NCI-H2029 treated with DMSO at 0.1 percent for 48 hours (cell line): ENCODE measurements around the gene RPL3.

Experiments used
- DNase-seq: peaks from one replicate; lab custom pipeline; 2025; lab: John Stamatoyannopoulos, UW

The RPL3 gene

GRCh38 chr22:39299829-39300178, 19.6 kb downstream of the RPL3 start:
- no peak for DNase-seq

DNA sequence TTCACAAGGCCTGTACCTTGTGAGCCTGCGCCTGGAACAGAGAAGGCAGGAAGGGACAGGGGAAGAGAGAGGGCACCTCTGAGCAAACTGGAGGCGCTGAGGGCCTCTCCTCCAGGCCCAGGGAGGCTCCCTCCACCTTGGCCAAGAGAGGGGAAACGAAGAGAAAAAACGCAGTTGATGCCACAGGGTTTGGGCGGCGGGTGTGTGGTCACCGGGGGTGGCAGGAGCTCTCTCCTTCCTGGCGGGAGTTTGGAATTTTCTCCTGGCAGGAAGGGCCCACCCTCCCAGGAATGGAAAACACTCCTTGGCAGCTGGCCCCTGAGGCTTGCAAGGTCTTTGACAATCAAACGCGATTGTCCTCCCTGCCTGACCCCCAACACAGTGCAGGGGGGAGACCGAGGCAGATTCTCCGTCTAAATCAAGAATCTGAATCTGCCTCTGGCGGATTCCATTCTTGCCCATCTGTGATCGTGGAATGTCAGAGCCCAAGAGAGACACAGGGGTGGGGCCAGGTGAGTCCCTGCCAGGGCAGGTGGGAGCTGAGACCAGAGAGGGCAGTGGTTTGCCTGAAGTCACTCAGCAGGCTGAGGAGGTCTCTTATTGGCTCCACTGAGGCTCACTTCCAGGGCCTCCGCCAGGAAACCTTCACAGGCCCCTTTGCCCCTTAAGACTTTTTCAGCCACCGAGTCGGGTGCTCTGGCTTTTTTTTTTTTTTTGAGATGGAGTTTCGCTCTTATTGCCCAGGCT, 21.0 kb downstream of the RPL3 start:
- DNase-seq, result no peak

DNA sequence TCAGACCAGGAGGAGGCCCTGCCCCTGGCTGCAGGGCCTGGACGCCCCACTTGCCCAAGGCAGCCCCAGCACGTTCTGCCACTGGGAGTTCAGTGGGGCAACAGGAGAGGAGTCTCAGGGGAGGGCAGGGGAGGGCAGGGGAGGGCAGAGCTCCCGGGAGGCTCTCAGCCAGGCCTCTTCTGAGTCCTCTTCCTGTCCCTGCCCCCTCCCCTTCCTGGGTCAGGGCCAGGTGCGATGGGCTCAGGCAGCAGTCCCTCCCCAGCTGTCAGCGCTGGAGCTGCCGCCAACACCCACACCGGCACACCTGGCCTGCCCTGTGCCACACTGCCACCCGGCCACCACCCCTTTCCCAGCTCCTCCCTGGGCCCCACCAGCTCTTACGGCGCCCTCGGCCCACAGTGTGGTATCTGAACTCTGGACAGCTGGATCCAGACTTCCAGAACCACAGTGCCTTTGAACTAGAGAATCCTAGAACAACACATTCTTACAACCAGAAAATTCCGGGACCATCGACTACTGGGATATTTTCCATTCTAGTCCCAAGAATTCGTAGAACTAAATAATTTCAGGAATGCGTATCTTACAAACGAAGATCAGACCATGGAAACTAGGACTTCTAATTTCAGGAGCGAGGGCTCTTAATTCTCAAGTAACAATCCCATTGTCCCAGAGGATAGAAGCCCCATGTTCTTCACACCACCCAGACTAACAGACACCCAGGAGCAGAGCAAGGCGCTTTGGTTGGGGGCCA, 21.8 kb downstream of the RPL3 start:
- DNase-seq, result peak; percentile 36

- DNase-seq, result no peak
These were observed 22.4 kb downstream of the RPL3 start for GRCh38 chr22:39296981-39297489.

DNA sequence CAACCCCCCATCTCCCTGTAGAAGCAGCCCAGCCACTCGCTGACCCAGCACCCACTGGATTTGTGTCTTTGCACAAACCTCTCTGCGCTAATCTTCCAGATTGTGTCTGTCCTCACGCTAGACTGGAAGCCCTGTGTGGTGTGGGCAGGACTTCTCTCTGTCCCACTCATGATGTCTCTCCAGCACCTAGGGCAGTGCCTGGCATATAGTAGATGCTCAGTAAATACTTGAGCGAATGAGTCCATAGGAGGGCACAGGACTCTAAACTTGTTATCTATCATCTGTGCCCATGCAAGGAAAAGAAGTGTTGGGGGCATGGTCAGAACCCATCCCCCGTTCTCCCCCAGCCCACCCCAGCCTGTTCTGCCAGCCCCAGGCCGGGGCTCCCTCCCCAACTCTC, 22.9 kb downstream of the RPL3 start:
- no peak for DNase-seq

GRCh38 chr22:39294571-39295468, 24.6 kb downstream of the RPL3 start:
- no peak for DNase-seq

- DNase-seq, result no peak
These were observed 25.6 kb downstream of the RPL3 start for GRCh38 chr22:39293766-39294368.

- peak; percentile 49 for DNase-seq
These were observed 26.8 kb downstream of the RPL3 start for GRCh38 chr22:39292561-39293074.

- DNase-seq, result no peak
These were observed 27.4 kb downstream of the RPL3 start for GRCh38 chr22:39292031-39292462.

DNA sequence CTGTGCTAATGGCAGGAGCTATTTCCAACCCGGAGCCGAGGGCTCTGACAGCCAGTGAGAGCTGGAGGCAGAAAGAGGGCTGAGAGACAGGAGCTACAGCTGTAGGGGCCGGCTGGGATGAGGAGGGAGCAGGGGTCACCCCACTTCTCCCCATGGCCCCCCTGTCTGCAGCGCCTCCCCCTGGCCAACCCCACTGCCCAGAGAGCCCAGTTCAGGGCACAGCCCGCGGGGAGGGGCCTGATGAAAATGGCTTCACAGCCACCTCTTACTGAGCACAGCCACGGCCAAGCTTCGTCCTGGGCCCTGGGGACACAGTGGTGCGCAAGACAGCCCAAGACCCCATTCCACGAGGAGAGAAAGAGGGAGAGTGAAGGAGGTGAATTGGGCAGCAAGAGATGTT, 27.9 kb downstream of the RPL3 start:
- no peak for DNase-seq

GRCh38 chr22:39290724-39291161, 28.7 kb downstream of the RPL3 start:
- DNase-seq, result no peak

- DNase-seq, result no peak
These were observed 29.3 kb downstream of the RPL3 start for GRCh38 chr22:39289975-39290720.

DNA sequence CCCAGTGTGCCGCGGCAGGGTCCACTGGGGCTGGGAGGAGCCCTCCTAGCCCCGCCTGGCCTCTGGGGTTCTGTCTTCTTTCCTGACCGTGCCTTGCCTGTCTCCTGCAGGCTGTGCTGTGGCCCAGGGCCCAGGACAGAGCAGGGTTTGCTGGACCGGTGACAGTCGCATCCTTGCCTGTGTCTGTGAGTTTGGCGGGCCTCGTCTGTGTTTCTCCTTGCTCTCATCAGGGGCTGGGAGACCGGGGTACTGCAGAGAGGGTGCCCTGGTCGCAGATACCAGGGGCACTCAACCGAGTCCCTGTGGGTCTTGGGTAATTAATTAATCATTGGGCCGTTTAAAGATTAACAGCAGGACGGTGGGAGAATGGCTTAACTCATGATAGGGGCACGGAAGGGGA, 29.9 kb downstream of the RPL3 start:
- no peak for DNase-seq

DNA sequence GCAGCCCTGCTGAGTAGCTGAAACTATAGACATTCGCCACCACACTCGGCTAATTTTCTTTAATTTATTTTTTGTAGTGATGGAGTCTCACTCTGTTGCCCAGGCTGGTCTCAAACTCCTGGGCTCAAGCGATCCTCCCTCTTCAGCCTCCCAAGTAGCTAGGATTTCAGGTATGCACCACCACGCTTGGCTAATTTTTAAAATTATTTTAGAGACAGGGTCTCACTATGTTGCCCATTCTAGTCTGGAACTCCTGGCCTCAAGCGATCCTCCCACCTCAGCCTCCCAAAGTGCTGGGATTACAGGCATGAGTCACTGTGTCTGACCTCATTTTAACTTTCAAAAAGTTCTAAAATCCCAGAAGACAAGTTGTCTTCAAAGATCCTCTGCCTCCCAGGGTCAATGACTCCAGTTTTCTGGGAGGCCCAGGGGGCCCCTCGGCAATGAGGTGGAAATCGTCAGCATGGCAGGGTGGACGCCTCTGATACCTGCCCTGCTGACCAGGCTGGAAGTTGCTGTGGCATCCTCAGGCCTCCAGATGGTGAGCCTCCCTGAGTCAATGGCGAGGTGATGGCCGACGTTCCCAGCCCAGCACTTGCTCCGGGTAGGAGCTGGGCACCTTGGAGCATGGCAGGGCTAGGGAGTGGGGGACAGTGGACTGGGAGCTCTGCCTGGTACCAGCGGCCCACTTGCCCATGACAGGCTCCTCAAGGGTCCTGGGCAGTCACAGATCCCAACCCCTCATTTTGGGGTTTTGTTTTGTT, 31.1 kb downstream of the RPL3 start:
- DNase-seq, result no peak

- DNase-seq, result no peak
These were observed 32.2 kb downstream of the RPL3 start for GRCh38 chr22:39287076-39287725.

DNA sequence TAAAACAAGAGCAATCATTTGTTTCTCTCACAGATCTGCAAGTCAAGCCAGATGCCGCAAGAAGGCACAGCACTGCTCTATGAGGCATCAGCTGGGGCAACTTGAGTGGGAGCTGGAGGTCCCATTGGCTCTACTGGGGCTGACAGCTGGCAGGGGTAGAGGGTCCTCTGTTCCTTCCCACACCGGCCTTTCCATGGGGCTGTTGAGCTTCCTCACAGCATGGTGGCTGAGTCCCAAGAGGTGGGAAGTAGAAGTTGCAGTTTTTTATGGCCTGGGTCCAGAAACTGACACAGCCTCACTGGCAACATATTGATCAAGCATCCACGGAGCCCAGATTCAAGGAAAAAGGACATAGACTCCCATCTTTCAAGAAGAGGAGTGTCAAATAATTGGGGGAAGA, 34.4 kb downstream of the RPL3 start:
- DNase-seq, result no peak

DNA sequence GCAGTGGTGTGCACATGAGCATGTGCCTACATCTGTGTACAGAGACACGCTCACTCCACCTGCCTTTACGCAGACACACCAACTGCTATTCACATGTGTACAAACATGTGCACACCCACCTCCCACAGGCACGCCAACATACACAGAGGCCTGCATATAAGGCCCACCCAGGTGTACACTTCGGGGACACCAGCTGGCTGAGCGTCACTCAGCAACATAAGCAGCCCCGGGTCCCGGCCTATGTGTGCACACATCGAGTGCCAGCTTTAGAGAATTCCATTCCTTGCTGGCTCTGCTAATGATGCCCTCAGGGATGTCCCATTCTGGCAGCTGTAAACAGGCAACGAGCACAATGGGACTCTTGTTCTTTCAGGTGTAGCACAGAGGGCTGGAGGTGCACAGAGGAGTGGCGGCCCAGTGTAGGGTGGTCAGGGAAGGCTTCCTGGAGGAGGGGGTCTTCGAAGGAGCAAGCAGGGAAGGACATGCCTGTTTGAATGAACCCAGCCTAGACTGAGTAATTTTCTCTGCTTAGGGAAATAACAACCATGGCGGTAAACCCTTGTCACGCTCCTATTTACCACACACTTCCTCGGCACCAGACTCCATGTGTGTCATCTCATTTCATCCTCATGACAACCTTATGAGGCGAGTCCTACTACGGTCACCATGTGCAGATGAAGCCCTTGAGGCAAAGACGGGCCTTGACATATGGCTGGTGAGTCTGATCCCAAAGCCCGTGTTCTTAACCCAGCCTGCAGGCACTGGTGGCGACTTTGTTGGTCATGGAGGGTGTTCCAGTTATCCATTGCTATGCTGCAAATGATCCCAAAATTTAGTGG, 35.1 kb downstream of the RPL3 start:
- DNase-seq, result no peak

DNA sequence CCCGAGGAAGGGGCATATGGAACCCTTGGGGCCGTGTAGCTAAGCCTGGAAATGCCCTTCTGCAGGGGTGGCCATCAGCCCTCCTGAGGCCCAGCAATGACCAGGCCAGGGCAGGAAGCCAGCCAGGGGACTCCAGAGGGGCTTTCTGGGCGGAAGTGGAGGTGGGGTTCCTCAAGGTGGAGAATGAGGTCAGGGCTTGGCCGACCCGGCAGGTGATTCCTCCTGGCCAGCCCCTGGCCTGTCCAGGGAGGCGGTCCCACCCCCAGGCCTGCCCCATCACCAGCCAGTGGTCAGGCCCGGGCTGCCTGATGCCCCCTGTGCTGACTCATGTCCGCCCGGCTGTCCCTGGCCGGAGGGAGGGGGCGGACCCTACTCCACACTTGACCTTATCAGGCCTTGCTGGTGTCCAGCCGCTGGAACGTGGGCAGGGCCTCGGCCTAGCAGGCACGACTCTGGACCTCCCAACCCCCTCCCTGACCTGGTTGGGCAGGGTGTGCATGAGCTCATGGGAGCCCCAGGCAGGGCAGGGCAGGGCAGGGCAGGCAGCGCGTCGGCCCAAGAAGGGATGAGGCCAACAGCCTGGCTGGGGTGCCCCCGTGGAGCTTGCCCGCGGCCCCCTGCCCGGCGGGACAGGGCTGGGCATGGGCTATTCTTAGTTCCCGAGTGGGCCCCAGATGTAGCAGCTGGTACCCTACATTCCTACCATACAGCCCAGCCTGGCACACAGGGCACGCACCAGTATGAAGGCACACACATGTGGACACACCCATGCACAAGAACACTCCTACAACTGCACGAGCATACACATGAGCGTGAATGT, 35.9 kb downstream of the RPL3 start:
- no peak for DNase-seq
